Measurements from ENCODE around the gene MAP3K10.
"Not testable (repeated sequence)": the region's sequence is repeated elsewhere in the genome, so short reads cannot be mapped to it uniquely, and the experiment has no call there.

Gene MAP3K10

GRCh38 chr19:40217027-40217810 lies 26.0 kb downstream of the MAP3K10 start:
- no peak for DNase-seq (ENCODE audit: low read depth, low spot score)

- no peak for DNase-seq (ENCODE audit: low read depth, low spot score)
These were observed 27.0 kb downstream of the MAP3K10 start, which contains the start of gene TTC9B for GRCh38 chr19:40217934-40218890. Gene TTC9B, minus strand, starts transcription at chr19:40218384. Its CDS starts 3 bp downstream, at chr19:40218381.

- not testable (repeated sequence) for DNase-seq (ENCODE audit: low read depth, low spot score)
These were observed 27.8 kb downstream of the MAP3K10 start for GRCh38 chr19:40219029-40219428.

GRCh38 chr19:40219721-40220276 lies 28.6 kb downstream of the MAP3K10 start:
- no peak for DNase-seq (ENCODE audit: low read depth, low spot score)

GRCh38 chr19:40220674-40221073 lies 29.4 kb downstream of the MAP3K10 start:
- DNase-seq (ENCODE audit: low read depth, low spot score): no peak

GRCh38 chr19:40221858-40222619 lies 30.8 kb downstream of the MAP3K10 start:
- DNase-seq (ENCODE audit: low read depth, low spot score): peak; percentile 75

- DNase-seq (ENCODE audit: low read depth, low spot score): no peak
These were observed 32.1 kb downstream of the MAP3K10 start for GRCh38 chr19:40223135-40223822.

GRCh38 chr19:40224342-40225150 lies 33.3 kb downstream of the MAP3K10 start:
- DNase-seq (ENCODE audit: low read depth, low spot score): no peak

GRCh38 chr19:40225440-40226305 lies 34.4 kb downstream of the MAP3K10 start:
- no peak for DNase-seq (ENCODE audit: low read depth, low spot score)

- no peak for DNase-seq (ENCODE audit: low read depth, low spot score)
These were observed 37.1 kb downstream of the MAP3K10 start for GRCh38 chr19:40228346-40228745.

GRCh38 chr19:40228863-40229262 lies 37.6 kb downstream of the MAP3K10 start:
- DNase-seq (ENCODE audit: low read depth, low spot score): no peak

GRCh38 chr19:40229484-40229883 lies 38.3 kb downstream of the MAP3K10 start:
- no peak for DNase-seq (ENCODE audit: low read depth, low spot score)

GRCh38 chr19:40229926-40230417 lies 38.7 kb downstream of the MAP3K10 start:
- no peak for DNase-seq (ENCODE audit: low read depth, low spot score)

GRCh38 chr19:40231057-40231456 lies 39.8 kb downstream of the MAP3K10 start:
- no peak for DNase-seq (ENCODE audit: low read depth, low spot score)

GRCh38 chr19:40231544-40232424 lies 40.6 kb downstream of the MAP3K10 start:
- no peak for DNase-seq (ENCODE audit: low read depth, low spot score)

GRCh38 chr19:40232479-40232878 lies 41.3 kb downstream of the MAP3K10 start:
- DNase-seq (ENCODE audit: low read depth, low spot score): no peak

GRCh38 chr19:40232949-40233810 lies 42.0 kb downstream of the MAP3K10 start:
- DNase-seq (ENCODE audit: low read depth, low spot score): no peak
